ENCODE results near the gene ZNF679. TPM values are rescaled to one million over a fixed set of nuclear protein-coding genes. Genes with fewer than 3 reads are reported as not detected.
"Not testable (repeated sequence)": the region's sequence is repeated elsewhere in the genome, so short reads cannot be mapped to it uniquely, and the experiment has no call there.

Gene ZNF679
- total RNA-seq, 1 donor from 2014 or later, result not detected

DNA sequence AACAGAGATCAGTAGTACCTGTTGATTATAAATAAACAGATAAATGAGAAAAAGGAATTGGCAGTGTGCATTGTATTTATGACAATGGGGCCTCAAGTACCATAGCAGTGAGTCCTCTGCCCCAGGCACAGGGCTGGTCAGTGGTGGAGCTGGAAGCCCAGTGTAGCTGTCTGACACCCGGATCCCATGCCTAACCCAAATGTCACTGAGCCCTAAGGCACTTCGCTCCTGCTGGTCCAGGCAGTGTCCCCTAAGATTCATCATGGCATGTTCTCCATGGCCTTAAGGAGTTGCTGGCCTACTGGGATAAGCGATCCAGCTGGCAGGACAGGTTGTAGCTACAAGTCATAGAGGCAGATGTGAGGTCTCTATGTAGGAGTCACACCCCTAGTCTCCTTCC, 82.2 kb downstream of the ZNF679 start:
- peaks cover 19% of the 10 kb centered on the region for H3K9me3 Mint-ChIP-seq (ENCODE audit: unreplicated experiment)
- H3K4me3 Mint-ChIP-seq (ENCODE audit: unreplicated experiment), result no peak overlapping the region
- DNase-seq, result no peak
- H3K27ac Mint-ChIP-seq (ENCODE audit: unreplicated experiment), result no peak overlapping the region
- TF ChIP-seq, protein P1, sequence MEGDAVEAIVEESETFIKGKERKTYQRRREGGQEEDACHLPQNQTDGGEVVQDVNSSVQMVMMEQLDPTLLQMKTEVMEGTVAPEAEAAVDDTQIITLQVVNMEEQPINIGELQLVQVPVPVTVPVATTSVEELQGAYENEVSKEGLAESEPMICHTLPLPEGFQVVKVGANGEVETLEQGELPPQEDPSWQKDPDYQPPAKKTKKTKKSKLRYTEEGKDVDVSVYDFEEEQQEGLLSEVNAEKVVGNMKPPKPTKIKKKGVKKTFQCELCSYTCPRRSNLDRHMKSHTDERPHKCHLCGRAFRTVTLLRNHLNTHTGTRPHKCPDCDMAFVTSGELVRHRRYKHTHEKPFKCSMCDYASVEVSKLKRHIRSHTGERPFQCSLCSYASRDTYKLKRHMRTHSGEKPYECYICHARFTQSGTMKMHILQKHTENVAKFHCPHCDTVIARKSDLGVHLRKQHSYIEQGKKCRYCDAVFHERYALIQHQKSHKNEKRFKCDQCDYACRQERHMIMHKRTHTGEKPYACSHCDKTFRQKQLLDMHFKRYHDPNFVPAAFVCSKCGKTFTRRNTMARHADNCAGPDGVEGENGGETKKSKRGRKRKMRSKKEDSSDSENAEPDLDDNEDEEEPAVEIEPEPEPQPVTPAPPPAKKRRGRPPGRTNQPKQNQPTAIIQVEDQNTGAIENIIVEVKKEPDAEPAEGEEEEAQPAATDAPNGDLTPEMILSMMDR (IDR thresholded peaks at IDR 0.05; ENCODE audit: partially characterized antibody, unreplicated experiment), result no peak
- H3K27me3 Mint-ChIP-seq (ENCODE audit: unreplicated experiment), result peaks cover 5% of the 10 kb centered on the region
- H3K4me1 Mint-ChIP-seq (ENCODE audit: low read depth, unreplicated experiment), result no peaks in the 10 kb centered on the region
- H3K36me3 Mint-ChIP-seq (ENCODE audit: unreplicated experiment), result peaks cover 5% of the 10 kb centered on the region

DNA sequence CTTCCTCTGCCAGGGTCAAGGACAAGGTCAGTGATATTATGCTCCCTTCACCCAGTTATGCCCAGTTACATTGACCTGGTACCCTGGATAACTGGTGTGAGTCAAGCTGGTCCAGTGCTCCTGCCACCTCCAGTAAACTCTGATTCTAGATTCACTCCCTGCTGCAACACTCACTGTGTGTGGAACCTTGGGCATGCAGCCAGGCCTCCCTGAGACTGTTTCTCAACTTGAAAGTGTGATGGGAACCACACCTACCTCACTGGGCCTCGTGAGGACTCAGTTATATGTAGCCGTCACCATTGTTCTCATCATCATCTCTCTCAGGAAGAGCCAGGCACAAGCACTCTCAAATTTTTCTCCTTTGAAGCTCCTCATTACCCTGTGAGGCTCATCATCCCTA, 84.6 kb downstream of the ZNF679 start:
- TF ChIP-seq, protein P1 (IDR thresholded peaks at IDR 0.05; ENCODE audit: partially characterized antibody, unreplicated experiment), result no peak
- Mint-ChIP-seq H3K9me3 (ENCODE audit: unreplicated experiment) (peaks cover 20% of the 10 kb centered on the region), H3K27ac (ENCODE audit: unreplicated experiment) (peak overlapping the region; percentile 48), H3K36me3 (ENCODE audit: unreplicated experiment) (no peaks in the 10 kb centered on the region), H3K27me3 (ENCODE audit: unreplicated experiment) (peaks cover 5% of the 10 kb centered on the region), H3K4me1 (ENCODE audit: low read depth, unreplicated experiment) (no peaks in the 10 kb centered on the region), H3K4me3 (ENCODE audit: unreplicated experiment) (no peak overlapping the region)
- no peak for DNase-seq

DNA sequence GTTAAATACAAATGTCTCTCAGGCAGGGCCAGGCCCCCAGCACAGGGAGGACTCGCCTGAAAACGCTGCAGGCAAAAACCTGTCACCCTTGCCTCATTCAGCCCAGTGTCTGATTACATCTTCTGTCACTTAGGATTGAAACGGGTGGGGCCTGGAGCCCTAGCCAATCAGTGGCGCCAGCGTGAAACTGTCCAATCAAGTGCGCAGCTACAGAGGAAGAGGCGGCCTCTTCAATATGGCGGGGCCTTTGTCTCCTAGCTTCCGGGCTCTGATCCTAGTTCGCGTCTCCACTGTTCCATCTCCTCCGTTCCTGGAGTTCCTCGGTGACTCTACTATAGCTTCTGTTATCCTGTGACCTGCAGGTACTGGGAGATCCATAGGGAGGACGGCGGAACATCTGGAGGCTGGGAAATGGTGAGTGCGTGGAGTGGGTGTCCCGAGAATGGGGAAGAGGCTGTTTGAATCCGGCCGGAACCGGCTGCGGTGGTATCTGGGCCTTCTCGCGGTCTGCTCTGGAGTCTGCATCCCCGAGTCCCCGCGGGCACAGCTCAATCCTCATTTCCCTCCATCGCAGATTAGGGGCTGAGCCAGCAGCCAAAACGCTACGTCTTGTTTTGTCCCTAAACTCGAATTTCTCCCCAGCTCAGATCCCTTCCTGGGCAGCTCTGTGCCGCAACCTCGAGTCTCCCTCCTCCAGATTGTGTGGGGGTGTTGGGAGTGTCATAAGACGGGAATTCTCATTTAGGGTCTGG, 85.6 kb downstream of the ZNF679 start, which contains the start of gene ZNF736:
Gene ZNF736 (plus strand): TSS at position 222 of the 752 bp plus-strand sequence. CDS start 190 bp downstream, at position 412.
- DNase-seq, result peak; percentile 37
- H3K4me1 Mint-ChIP-seq (ENCODE audit: low read depth, unreplicated experiment), result no peaks in the 10 kb centered on the region

DNA sequence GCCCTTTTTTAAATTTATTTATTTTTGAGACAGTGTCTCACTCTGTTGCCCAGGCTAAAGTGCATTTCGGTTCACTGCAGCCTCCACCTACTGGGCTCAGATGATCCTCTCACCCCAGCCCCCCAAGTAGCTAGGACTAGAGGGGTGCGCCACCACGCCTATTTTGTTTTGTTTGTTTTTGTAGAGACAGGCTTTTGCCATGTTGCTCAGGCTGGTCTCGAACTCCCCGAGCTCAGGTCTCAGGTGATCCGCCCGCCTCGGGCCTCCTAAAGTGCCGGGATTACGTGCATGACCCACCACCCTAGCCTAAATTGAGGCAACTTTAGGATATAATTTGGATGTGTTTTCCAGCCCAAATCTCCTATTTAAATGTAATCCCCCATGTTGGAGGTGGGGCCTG, 86.3 kb downstream of the ZNF679 start:
- Mint-ChIP-seq H3K9me3 (ENCODE audit: unreplicated experiment) (peaks cover 20% of the 10 kb centered on the region), H3K27me3 (ENCODE audit: unreplicated experiment) (peaks cover 5% of the 10 kb centered on the region), H3K4me3 (ENCODE audit: unreplicated experiment) (peak overlapping the region; percentile 67), H3K27ac (ENCODE audit: unreplicated experiment) (peak overlapping the region; percentile 89), H3K4me1 (ENCODE audit: low read depth, unreplicated experiment) (no peaks in the 10 kb centered on the region), H3K36me3 (ENCODE audit: unreplicated experiment) (no peaks in the 10 kb centered on the region)
- DNase-seq, result no peak
- TF ChIP-seq, protein P1 (IDR thresholded peaks at IDR 0.05; ENCODE audit: partially characterized antibody, unreplicated experiment), result no peak

More for the DNA sequence above, 85.6 kb downstream of the ZNF679 start, which contains the start of gene ZNF736:
- peaks cover 5% of the 10 kb centered on the region for H3K27me3 Mint-ChIP-seq (ENCODE audit: unreplicated experiment)
- H3K9me3 Mint-ChIP-seq (ENCODE audit: unreplicated experiment), result peaks cover 20% of the 10 kb centered on the region
- H3K27ac Mint-ChIP-seq (ENCODE audit: unreplicated experiment), result peak within 1 kb of the TSS; percentile 89
- H3K36me3 Mint-ChIP-seq (ENCODE audit: unreplicated experiment), result no peaks in the 10 kb centered on the region
- TF ChIP-seq, protein P1 (IDR thresholded peaks at IDR 0.05; ENCODE audit: partially characterized antibody, unreplicated experiment), result no peak
- H3K4me3 Mint-ChIP-seq (ENCODE audit: unreplicated experiment), result peak within 1 kb of the TSS; percentile 79

DNA sequence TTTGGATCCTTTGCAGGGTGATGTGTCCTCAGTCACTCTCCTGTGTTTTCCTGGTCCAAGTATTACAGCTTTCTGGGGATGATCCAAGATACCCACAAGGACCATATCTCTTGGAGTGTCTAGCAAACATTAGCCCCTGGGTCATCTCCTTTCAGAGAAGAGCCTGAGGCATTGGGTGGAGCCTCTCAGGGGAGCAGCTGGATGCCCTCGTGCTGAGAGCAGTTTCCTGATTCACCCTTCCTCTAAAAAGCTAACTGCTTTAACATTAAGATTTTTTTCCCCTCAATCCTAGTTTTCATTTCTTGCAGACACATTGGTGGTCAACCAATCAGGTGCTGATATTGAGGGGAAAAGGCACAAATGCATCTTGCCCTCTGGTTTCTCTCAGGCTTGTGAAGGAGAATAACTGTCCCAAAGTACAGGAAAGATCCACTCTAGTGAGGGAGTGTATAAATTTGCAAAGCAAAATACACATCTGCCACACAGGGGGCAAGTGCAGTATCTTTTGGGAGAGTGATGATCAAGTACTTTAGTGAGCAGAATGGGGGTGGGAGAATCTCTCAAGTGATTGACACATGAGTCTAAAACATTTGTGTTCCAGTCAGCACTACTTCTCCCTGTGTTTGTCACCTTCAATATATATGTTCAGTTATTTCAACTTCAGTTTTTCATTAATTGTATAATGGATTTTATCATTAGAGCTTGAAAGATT, 87.9 kb downstream of the ZNF679 start:
- peaks cover 18% of the 10 kb centered on the region for H3K9me3 Mint-ChIP-seq (ENCODE audit: unreplicated experiment)
- H3K27me3 Mint-ChIP-seq (ENCODE audit: unreplicated experiment); DNase-seq; H3K36me3 Mint-ChIP-seq (ENCODE audit: unreplicated experiment); H3K27ac Mint-ChIP-seq (ENCODE audit: unreplicated experiment); H3K4me1 Mint-ChIP-seq (ENCODE audit: low read depth, unreplicated experiment): not testable (repeated sequence)
- H3K4me3 Mint-ChIP-seq (ENCODE audit: unreplicated experiment), result peak overlapping the region; percentile 49

Other genes starting within 250 kb of the ZNF679 start
- gene ZNF722, start 229.6 kb upstream of the ZNF679 start, total RNA-seq (ENCODE audit: unreplicated experiment), result not detected
- not detected for gene ZNF727, start 183.0 kb upstream of the ZNF679 start, total RNA-seq (ENCODE audit: unreplicated experiment)
- not detected for gene ZNF735, start 21.3 kb upstream of the ZNF679 start, total RNA-seq (ENCODE audit: unreplicated experiment)
- 9.6 TPM for gene ZNF736, start 85.5 kb downstream of the ZNF679 start, total RNA-seq (ENCODE audit: unreplicated experiment)

All from glutamatergic neuron (in vitro differentiated cells).